ENCODE results near the gene NRM. TPM values are rescaled to one million over a fixed set of nuclear protein-coding genes. Genes with fewer than 3 reads are reported as not detected.

Gene NRM
- polyA plus RNA-seq, 1 donor from 2014 or later = 7.1 TPM

- no peak overlapping the region for H3K9ac ChIP-seq (ENCODE audit: low read length)
- no peaks in the 10 kb centered on the region for H3K27me3 ChIP-seq (ENCODE audit: insufficient read depth, low read depth, low read length)
- no peaks in the 10 kb centered on the region for H3K36me3 ChIP-seq (ENCODE audit: insufficient read depth, low read length)
- H3K4me3 ChIP-seq (ENCODE audit: low read length) = no peak overlapping the region
- H3K4me2 ChIP-seq (ENCODE audit: low read length) = no peak overlapping the region
- H3K79me2 ChIP-seq (replicated peaks; ENCODE audit: insufficient read depth, low read length) = no peaks in the 10 kb centered on the region
- TF ChIP-seq, protein P1, sequence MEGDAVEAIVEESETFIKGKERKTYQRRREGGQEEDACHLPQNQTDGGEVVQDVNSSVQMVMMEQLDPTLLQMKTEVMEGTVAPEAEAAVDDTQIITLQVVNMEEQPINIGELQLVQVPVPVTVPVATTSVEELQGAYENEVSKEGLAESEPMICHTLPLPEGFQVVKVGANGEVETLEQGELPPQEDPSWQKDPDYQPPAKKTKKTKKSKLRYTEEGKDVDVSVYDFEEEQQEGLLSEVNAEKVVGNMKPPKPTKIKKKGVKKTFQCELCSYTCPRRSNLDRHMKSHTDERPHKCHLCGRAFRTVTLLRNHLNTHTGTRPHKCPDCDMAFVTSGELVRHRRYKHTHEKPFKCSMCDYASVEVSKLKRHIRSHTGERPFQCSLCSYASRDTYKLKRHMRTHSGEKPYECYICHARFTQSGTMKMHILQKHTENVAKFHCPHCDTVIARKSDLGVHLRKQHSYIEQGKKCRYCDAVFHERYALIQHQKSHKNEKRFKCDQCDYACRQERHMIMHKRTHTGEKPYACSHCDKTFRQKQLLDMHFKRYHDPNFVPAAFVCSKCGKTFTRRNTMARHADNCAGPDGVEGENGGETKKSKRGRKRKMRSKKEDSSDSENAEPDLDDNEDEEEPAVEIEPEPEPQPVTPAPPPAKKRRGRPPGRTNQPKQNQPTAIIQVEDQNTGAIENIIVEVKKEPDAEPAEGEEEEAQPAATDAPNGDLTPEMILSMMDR (IDR thresholded peaks at IDR 0.05; ENCODE audit: poor library complexity, severe bottlenecking) = no peak
- TF ChIP-seq EZH2 (IDR thresholded peaks at IDR 0.05; ENCODE audit: borderline replicate concordance, insufficient read depth, low read length, poor library complexity, severe bottlenecking) (no peak), POLR2AphosphoS5 (IDR thresholded peaks at IDR 0.05) (no peak), MXI1 (conservative IDR thresholded peaks at IDR 0.05; ENCODE audit: poor library complexity, severe bottlenecking) (no peak), SMC3 (conservative IDR thresholded peaks at IDR 0.05; ENCODE audit: poor library complexity) (no peak), EP300 (conservative IDR thresholded peaks at IDR 0.05; ENCODE audit: poor library complexity, severe bottlenecking) (no peak), RAD21 (conservative IDR thresholded peaks at IDR 0.05) (no peak), TAF1 (IDR thresholded peaks at IDR 0.05; ENCODE audit: low read depth) (no peak)
- TF ChIP-seq, protein P2, sequence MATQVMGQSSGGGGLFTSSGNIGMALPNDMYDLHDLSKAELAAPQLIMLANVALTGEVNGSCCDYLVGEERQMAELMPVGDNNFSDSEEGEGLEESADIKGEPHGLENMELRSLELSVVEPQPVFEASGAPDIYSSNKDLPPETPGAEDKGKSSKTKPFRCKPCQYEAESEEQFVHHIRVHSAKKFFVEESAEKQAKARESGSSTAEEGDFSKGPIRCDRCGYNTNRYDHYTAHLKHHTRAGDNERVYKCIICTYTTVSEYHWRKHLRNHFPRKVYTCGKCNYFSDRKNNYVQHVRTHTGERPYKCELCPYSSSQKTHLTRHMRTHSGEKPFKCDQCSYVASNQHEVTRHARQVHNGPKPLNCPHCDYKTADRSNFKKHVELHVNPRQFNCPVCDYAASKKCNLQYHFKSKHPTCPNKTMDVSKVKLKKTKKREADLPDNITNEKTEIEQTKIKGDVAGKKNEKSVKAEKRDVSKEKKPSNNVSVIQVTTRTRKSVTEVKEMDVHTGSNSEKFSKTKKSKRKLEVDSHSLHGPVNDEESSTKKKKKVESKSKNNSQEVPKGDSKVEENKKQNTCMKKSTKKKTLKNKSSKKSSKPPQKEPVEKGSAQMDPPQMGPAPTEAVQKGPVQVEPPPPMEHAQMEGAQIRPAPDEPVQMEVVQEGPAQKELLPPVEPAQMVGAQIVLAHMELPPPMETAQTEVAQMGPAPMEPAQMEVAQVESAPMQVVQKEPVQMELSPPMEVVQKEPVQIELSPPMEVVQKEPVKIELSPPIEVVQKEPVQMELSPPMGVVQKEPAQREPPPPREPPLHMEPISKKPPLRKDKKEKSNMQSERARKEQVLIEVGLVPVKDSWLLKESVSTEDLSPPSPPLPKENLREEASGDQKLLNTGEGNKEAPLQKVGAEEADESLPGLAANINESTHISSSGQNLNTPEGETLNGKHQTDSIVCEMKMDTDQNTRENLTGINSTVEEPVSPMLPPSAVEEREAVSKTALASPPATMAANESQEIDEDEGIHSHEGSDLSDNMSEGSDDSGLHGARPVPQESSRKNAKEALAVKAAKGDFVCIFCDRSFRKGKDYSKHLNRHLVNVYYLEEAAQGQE (IDR thresholded peaks at IDR 0.05; ENCODE audit: borderline replicate concordance) = no peak
- H2AFZ ChIP-seq (ENCODE audit: low read depth, low read length) = no peak overlapping the region
- H4K20me1 ChIP-seq (ENCODE audit: insufficient read depth) = no peaks in the 10 kb centered on the region
- H3F3A ChIP-seq (ENCODE audit: insufficient read depth, low read length, poor library complexity, severe bottlenecking) = no peaks in the 10 kb centered on the region
- H3K9me3 ChIP-seq (ENCODE audit: low read length) = no peaks in the 10 kb centered on the region
- H3K27ac ChIP-seq (ENCODE audit: low read length) = no peak overlapping the region
- H3K9me2 ChIP-seq (ENCODE audit: insufficient read depth, low read length) = no peaks in the 10 kb centered on the region
These were observed 35.1 kb downstream of the NRM start for GRCh38 chr6:30655743-30656094.

DNA sequence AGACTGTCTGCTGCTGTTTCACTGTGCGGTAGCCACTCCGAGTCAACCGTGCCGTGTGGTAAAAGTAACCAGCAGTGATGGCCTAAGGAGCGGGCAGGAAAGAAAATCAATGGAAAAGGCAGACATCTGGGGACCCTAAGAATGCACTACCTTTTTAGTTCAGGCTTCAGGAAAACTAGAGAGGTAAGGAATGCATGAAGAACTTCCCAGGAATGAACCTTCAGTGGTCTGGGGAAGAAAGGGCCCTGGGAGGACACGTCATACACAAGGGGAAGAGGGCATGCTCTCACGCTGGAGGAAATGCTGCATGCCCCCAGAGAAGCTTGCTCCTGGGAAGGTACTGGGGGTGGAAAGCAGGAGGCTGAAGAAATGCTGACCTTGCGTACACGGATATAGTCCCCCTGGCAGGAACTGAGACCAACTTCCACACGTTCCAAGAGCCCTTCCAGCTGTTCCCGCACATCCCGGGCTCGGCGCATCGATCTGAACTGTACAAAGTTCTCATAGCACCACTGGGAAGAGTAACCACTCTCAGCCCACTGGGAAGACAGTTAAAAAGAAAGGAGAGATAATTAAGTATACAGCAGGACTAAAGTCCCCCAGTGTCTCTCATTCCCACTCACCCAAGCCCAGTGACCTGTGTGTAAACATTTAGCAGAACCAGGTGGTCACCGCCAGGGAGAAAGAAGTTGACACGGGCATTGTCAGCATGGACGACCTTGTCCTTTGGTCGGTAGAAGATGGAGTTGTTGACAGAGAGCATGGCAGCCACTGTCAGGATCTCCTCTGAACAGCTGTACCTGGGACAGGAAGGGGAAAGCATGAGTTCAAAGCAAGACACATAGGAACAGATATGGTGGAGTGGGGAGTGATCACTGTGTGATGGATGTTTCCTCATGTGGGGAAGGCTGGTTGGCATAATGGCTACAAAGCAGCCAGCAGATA, 35.7 kb downstream of the NRM start:
- Histone ChIP-seq H2AFZ (ENCODE audit: low read depth, low read length) (no peak overlapping the region), H3F3A (ENCODE audit: insufficient read depth, low read length, poor library complexity, severe bottlenecking) (no peaks in the 10 kb centered on the region), H3K9me2 (ENCODE audit: insufficient read depth, low read length) (no peaks in the 10 kb centered on the region), H3K27me3 (ENCODE audit: insufficient read depth, low read depth, low read length) (no peaks in the 10 kb centered on the region), H3K9ac (ENCODE audit: low read length) (no peak overlapping the region), H4K20me1 (ENCODE audit: insufficient read depth) (no peaks in the 10 kb centered on the region), H3K9me3 (ENCODE audit: low read length) (no peaks in the 10 kb centered on the region), H3K4me3 (ENCODE audit: low read length) (no peak overlapping the region), H3K79me2 (replicated peaks; ENCODE audit: insufficient read depth, low read length) (no peaks in the 10 kb centered on the region), H3K27ac (ENCODE audit: low read length) (no peak overlapping the region), H3K4me2 (ENCODE audit: low read length) (no peak overlapping the region), H3K36me3 (ENCODE audit: insufficient read depth, low read length) (no peaks in the 10 kb centered on the region)
- no peak for TF ChIP-seq MXI1 (conservative IDR thresholded peaks at IDR 0.05; ENCODE audit: poor library complexity, severe bottlenecking)
- TF ChIP-seq TAF1 (IDR thresholded peaks at IDR 0.05; ENCODE audit: low read depth) = no peak
- TF ChIP-seq EP300 (conservative IDR thresholded peaks at IDR 0.05; ENCODE audit: poor library complexity, severe bottlenecking) = no peak
- TF ChIP-seq POLR2AphosphoS5 (IDR thresholded peaks at IDR 0.05) = no peak
- TF ChIP-seq, protein P2 (IDR thresholded peaks at IDR 0.05; ENCODE audit: borderline replicate concordance) = no peak
- TF ChIP-seq, protein P1 (IDR thresholded peaks at IDR 0.05; ENCODE audit: poor library complexity, severe bottlenecking) = no peak
- TF ChIP-seq RAD21 (conservative IDR thresholded peaks at IDR 0.05) = no peak
- TF ChIP-seq EZH2 (IDR thresholded peaks at IDR 0.05; ENCODE audit: borderline replicate concordance, insufficient read depth, low read length, poor library complexity, severe bottlenecking) = no peak
- TF ChIP-seq SMC3 (conservative IDR thresholded peaks at IDR 0.05; ENCODE audit: poor library complexity) = no peak
